ENCODE data around the gene DOCK1.

DOCK1 gene

GRCh38 chr10:127497685-127498084 is 592.5 kb downstream of the DOCK1 start:
- no peak overlapping the region for H3K4me3 Mint-ChIP-seq
- no peak overlapping the region for H3K27ac Mint-ChIP-seq
- peaks cover 5% of the 10 kb centered on the region for H3K9me3 Mint-ChIP-seq
- no peak for DNase-seq (ENCODE audit: low spot score in 2 of 2)
- H3K4me1 Mint-ChIP-seq: no peaks in the 10 kb centered on the region
- no peaks in the 10 kb centered on the region for H3K36me3 Mint-ChIP-seq
- no peak for ATAC-seq

- DNase-seq (ENCODE audit: low spot score in 2 of 2) (no peak), ATAC-seq (no peak)
- Mint-ChIP-seq H3K36me3 (no peaks in the 10 kb centered on the region), H3K27ac (no peak overlapping the region), H3K4me1 (no peaks in the 10 kb centered on the region), H3K9me3 (peaks cover 5% of the 10 kb centered on the region), H3K4me3 (no peak overlapping the region)
Measured at GRCh38 chr10:127498087-127498486, 592.9 kb downstream of the DOCK1 start.

GRCh38 chr10:127500127-127500526 is 594.9 kb downstream of the DOCK1 start:
- no peak overlapping the region for H3K27ac Mint-ChIP-seq

More at GRCh38 chr10:127500127-127500526, 594.9 kb downstream of the DOCK1 start:
- Mint-ChIP-seq H3K36me3 (no peaks in the 10 kb centered on the region), H3K4me3 (no peak overlapping the region), H3K4me1 (no peaks in the 10 kb centered on the region), H3K9me3 (peaks cover 5% of the 10 kb centered on the region)
- DNase-seq (ENCODE audit: low spot score in 2 of 2) (no peak), ATAC-seq (no peak)
